ENCODE measurements around the gene ARL10.

Gene ARL10

DNA sequence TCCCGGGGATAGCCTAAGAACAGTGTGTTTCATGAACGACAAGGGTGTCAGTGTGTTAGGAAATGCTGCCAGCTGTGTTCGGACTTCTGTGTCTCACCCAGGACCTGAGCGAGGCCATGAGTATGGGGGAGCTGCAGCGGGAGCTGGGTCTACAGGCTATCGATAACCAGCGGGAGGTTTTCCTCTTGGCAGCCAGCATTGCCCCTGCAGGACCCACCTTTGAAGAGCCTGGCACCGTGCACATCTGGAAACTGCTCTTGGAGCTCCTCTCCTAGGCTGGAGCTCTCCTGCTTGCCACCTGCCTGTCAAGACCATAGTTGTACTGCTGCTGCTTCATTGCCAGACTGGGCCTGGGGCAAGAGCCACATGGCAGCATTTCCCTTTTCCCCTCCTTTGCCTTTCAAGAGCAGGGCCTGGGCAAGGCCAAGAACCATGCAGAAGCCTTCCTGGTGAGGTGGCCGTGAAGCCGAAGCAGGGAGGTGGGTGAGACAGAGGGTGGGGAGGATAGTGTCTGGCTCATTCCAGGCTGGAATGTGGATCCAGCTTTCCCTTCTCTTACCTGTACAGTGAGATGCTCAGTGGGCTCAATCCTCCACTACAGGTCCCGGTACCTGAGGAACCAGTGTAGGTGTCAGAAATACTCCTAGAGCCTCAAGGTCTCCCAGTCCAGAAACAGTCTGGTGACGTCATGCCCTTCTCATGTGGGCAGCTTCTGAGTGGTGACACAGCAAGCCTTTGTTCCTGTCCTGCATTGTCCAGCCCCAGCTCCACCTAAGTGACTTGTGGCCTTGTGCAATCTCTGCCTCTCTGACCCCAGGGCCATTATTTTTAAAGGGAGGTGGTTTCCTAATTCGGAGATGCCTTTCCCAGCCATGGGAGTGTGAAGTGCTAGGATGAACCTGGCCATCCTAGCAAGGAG lies 6.6 kb downstream of the ARL10 start:
- Histone ChIP-seq H3K27me3 (ENCODE audit: low read depth) (no peaks in the 10 kb centered on the region), H3K4me1 (peaks cover 4% of the 10 kb centered on the region; the same call in 1 of the 2 replicates)
- in situ Hi-C loops (cut with MboI; ENCODE audit: low sequenced_read_pairs) = no loop called here

DNA sequence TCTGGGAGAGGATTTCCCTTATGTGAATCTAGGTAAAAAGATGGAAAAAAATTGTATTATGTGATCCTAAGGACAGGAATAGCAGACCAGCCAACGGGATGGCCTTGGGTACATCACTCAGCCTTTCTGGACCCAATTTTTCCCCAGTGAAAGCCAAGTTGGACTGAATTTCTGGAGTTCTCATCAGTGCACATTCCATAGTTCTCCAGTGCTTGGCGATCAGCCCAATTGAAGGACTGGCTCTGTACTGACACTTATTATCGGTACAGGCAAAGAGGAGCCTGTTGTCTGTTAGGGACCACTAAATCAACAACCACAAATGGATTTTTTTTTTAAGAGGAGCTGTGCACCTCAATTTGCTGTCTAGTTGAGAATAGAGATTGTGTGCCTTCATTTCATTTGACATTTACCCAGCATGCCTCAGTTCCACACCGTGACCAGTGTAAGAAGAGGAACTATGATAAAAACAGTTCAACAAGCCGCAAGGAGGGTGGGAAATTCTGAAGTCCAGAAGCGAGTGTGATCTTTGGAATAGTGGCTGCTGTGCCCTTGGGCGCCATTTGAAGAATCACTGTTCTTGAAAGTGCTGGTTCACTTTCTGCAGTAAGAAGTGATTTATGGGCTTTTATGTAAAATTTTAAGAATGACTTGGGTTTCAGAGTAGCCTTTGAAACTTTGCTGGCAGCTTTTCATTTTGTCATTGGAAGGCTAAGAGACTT lies 8.0 kb downstream of the ARL10 start:
- peaks cover 4% of the 10 kb centered on the region; the same call in 1 of the 2 replicates for H3K4me1 ChIP-seq
- H3K4me3 ChIP-seq = no peak overlapping the region
- in situ Hi-C loops (cut with MboI; ENCODE audit: low sequenced_read_pairs) = no loop called here
- H3K9me3 ChIP-seq = no peaks in the 10 kb centered on the region
- no peaks in the 10 kb centered on the region for H3K36me3 ChIP-seq (replicated peaks)
- no peaks in the 10 kb centered on the region for H3K27me3 ChIP-seq (ENCODE audit: low read depth)
- no peak for DNase-seq (ENCODE audit: low spot score in 2 of 2)

More for the DNA sequence above, 6.6 kb downstream of the ARL10 start:
- no peak for DNase-seq (ENCODE audit: low spot score in 2 of 2)
- Histone ChIP-seq H3K9me3 (no peaks in the 10 kb centered on the region), H3K4me3 (no peak overlapping the region), H3K36me3 (replicated peaks) (no peaks in the 10 kb centered on the region)

DNA sequence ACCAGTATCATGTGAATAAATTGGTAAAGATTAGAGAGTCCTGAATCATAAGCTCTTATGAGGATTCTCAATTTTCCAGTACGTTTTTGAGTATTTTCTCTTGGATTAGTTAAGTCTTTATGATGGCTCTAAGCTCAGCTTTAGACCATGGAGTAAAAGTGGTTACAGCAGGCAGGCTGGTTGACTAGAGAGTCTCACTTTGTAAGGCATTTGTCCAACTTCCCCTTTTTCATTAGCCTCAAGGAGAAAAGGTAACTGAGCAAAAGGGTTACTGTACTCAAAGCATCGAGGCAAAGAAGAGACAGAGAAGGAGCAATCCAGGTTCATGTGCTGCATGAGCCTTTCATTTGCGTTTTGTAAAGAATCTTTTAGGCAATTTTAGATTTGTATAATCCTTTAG lies 14.6 kb downstream of the ARL10 start:
- Histone ChIP-seq H3K27me3 (ENCODE audit: low read depth) (no peaks in the 10 kb centered on the region), H3K9me3 (no peaks in the 10 kb centered on the region), H3K36me3 (replicated peaks) (peaks cover 33% of the 10 kb centered on the region), H3K4me1 (no peaks in the 10 kb centered on the region), H3K4me3 (no peak overlapping the region)
- no peak for DNase-seq (ENCODE audit: low spot score in 2 of 2)
- in situ Hi-C loops (cut with MboI; ENCODE audit: low sequenced_read_pairs) = no loop called here

DNA sequence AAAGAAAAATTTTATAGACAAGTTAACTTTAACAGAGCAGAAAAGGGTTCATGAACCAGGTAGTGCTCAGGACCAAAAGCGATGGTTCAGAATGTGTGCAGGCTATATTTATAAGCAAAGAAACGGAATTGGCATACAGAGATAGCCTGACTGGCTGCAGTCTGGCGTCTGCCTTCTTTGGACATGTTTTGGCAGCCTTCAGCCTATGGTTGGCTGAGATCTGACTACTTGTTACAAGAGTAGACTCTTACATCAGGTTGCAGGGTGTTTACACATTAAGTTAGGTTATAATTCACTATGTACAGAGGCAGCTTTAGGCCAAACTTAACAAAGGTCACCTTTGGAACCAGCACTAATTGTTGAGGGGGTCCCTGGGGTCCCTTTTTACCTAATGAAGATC lies 16.1 kb downstream of the ARL10 start:
- Histone ChIP-seq H3K27me3 (ENCODE audit: low read depth) (no peaks in the 10 kb centered on the region), H3K4me1 (no peaks in the 10 kb centered on the region), H3K9me3 (no peaks in the 10 kb centered on the region), H3K4me3 (no peak overlapping the region), H3K36me3 (replicated peaks) (peaks cover 48% of the 10 kb centered on the region)
- in situ Hi-C loops (cut with MboI; ENCODE audit: low sequenced_read_pairs) = no loop called here
- DNase-seq (ENCODE audit: low spot score in 2 of 2) = no peak

DNA sequence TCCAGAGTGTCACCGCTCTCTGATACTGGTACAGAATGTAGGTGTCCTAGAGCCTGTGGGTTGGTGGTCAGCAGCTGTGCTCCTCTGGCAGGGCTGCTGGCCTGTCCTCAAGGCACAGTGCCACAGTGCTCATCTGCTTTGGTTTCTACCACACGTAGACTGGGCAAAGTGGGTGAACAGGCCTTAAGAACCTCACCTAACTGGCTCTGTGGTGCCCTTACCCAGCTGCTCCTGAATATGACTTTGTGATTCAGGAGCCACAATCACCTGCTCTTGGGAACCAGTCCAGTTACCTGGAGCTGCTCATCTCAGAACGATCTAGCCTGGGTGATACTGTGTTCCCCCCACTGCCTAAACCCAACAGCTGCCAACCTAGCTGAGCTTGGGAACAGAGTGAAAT lies 16.7 kb downstream of the ARL10 start:
- in situ Hi-C loops (cut with MboI; ENCODE audit: low sequenced_read_pairs) = no loop called here
- Histone ChIP-seq H3K36me3 (replicated peaks) (peaks cover 52% of the 10 kb centered on the region), H3K4me3 (no peak overlapping the region), H3K4me1 (no peaks in the 10 kb centered on the region), H3K9me3 (no peaks in the 10 kb centered on the region), H3K27me3 (ENCODE audit: low read depth) (no peaks in the 10 kb centered on the region)
- DNase-seq (ENCODE audit: low spot score in 2 of 2) = no peak

DNA sequence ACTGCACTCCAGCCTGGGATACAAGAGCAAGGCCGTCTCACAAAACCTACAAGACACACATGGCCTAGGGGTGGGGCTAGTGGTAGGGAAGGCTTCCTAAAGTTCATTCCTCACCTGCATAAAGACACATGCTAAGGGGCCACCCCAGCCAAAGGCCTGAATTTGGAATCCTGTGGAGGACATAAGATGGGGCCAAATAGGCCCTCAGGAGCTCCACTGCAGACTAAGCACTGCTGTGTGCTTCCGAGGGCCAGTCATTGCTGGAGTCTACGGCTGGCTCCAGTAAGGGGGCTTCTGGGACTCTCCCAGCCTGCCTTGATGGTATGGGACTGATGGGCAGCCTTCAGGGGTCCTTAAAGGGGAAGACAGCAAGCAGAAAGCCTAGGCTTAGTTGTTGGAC lies 17.4 kb downstream of the ARL10 start:
- Histone ChIP-seq H3K4me3 (no peak overlapping the region), H3K9me3 (no peaks in the 10 kb centered on the region), H3K4me1 (no peaks in the 10 kb centered on the region), H3K36me3 (replicated peaks) (peaks cover 52% of the 10 kb centered on the region), H3K27me3 (ENCODE audit: low read depth) (no peaks in the 10 kb centered on the region)
- in situ Hi-C loops (cut with MboI; ENCODE audit: low sequenced_read_pairs) = no loop called here
- no peak for DNase-seq (ENCODE audit: low spot score in 2 of 2)

DNA sequence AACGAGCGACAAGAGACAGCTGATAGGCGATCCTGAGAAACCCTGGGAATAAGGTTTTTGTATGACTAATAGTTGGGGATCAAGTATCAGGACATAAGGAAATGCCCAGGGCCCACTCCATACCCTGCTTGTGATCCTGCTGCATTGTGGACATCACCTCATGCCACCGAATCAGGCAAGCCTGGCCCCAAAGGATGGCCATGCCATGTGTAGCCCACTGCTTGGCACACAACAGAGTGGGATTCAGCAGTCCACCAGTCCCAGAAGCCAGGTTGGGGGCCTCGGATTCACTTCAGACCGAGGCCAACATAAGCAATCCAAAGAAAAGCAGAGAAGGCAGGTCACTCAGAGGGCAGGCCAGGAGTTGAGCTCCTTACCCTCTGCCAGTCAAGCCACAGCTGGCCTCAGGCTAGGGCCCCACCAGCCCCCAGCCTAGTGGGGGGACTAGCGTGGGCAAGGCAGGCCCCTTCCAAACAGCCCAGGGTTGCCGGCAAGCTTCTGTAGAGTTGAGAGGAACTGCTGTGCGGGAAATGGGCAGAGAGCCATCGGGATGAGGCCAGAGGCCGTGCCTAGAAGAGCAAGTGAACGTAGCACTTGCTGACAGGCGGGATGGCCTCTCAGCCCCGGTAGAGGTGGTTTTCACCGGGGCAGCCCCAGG lies 18.1 kb downstream of the ARL10 start:
- Histone ChIP-seq H3K36me3 (replicated peaks) (peaks cover 52% of the 10 kb centered on the region), H3K4me3 (no peak overlapping the region), H3K27me3 (ENCODE audit: low read depth) (no peaks in the 10 kb centered on the region), H3K9me3 (no peaks in the 10 kb centered on the region), H3K4me1 (no peaks in the 10 kb centered on the region)
- in situ Hi-C loops (cut with MboI; ENCODE audit: low sequenced_read_pairs) = no loop called here
- no peak for DNase-seq (ENCODE audit: low spot score in 2 of 2)

DNA sequence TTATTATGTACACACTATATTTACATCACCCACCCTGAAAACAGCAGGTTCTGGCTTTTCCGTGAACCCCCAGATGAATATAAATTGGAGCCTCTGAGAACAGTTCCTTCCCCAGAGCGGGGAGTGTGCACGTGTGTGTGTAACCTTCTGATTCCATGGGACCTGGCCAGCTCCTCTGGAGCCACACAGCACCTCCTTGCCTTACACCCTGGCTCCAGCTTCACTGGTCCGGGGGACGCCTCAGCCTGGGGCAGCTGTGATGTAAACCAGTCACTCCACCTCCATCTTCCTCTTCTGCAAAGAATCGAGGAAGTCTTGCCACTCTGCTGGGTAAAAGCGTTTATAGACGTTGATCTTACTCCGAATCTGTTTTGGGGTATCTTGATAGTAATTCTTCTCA lies 18.7 kb downstream of the ARL10 start:
- DNase-seq (ENCODE audit: low spot score in 2 of 2) = no peak
- in situ Hi-C loops (cut with MboI; ENCODE audit: low sequenced_read_pairs) = no loop called here
- Histone ChIP-seq H3K27me3 (ENCODE audit: low read depth) (no peaks in the 10 kb centered on the region), H3K4me3 (no peak overlapping the region), H3K9me3 (no peaks in the 10 kb centered on the region), H3K4me1 (no peaks in the 10 kb centered on the region), H3K36me3 (replicated peaks) (peaks cover 52% of the 10 kb centered on the region)

DNA sequence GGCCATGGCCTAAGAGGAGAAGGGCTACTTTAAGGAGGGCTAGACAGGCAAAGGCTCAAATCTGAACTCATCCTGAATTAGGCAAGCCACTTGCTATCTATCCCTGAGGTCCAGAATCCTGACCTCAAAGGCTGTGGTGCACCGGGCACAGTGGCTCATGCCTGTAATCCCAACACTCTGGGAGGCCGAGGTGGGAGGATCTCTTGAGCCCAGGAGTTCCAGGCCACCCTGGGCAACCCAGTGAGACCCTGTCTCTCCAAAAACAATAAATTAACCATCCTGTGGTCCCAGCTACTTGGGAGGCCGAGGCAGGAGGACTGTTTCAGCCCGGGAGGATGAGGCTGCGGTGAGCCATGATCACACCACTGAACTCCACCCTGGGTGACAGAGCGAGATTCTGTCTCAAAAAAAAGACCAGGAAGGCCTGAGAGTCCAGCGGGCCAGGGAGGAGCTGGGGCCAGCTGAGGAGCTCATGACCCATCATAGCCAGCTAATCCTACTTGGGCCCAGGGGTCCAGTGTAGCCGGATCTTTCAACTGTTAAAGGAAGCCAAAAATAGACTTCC lies 19.2 kb downstream of the ARL10 start:
- peaks cover 52% of the 10 kb centered on the region for H3K36me3 ChIP-seq (replicated peaks)
- no peaks in the 10 kb centered on the region for H3K9me3 ChIP-seq

DNA sequence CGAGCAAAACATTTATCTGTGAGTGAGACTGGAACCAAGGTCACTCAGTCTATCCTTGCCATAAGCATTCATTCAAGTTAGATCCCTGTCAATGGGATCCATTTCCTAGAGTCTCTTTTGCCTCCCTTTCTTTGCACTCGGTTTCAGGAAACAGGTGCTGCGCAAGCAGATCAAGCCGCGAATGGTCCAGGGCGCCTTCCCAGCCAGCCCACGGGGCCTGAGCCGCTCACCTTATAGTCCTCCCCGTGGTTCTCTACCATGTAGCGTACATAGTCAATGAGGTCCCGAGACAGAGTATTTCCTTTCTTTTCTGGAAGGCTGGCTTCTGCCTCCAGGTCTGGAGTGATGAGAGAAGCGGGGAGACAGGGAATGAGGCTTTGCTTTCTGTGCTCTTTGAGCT lies 19.7 kb downstream of the ARL10 start:
- in situ Hi-C loops (cut with MboI; ENCODE audit: low sequenced_read_pairs) = no loop called here
- H3K9me3 ChIP-seq = no peaks in the 10 kb centered on the region
- H3K4me1 ChIP-seq = peaks cover 4% of the 10 kb centered on the region; the same call in 1 of the 2 replicates
- no peaks in the 10 kb centered on the region for H3K27me3 ChIP-seq (ENCODE audit: low read depth)
- no peak for DNase-seq (ENCODE audit: low spot score in 2 of 2)
- no peak overlapping the region for H3K4me3 ChIP-seq
- peaks cover 52% of the 10 kb centered on the region for H3K36me3 ChIP-seq (replicated peaks)

More for the DNA sequence above, 19.2 kb downstream of the ARL10 start:
- Histone ChIP-seq H3K27me3 (ENCODE audit: low read depth) (no peaks in the 10 kb centered on the region), H3K4me1 (no peaks in the 10 kb centered on the region; the same call in 1 of the 2 replicates), H3K4me3 (no peak overlapping the region)
- no peak for DNase-seq (ENCODE audit: low spot score in 2 of 2)
- in situ Hi-C loops (cut with MboI; ENCODE audit: low sequenced_read_pairs) = no loop called here

DNA sequence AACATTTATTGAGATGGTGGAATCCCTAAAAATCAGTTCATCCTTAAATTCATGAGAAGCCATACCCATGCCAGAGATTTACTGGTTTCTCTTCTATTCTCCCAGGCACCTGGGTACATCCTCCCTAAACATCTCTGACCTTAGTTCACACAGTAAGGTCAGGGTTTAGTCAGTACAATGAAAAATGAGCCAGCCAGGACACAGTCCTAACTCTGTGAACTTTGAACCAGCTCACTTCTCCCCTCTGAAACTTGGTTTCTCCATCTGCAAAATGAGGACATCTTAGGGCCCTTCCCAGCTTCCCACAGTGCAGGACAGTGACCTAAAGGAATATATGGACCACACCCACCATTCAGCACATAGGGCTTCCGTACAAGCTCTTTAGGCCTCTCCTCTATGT lies 21.2 kb downstream of the ARL10 start:
- Histone ChIP-seq H3K4me1 (peaks cover 4% of the 10 kb centered on the region; the same call in 1 of the 2 replicates), H3K36me3 (replicated peaks) (peaks cover 59% of the 10 kb centered on the region), H3K4me3 (peak overlapping the region; percentile 73; the same call in 1 of the 2 replicates), H3K9me3 (no peaks in the 10 kb centered on the region), H3K27me3 (ENCODE audit: low read depth) (no peaks in the 10 kb centered on the region)
- in situ Hi-C loops (cut with MboI; ENCODE audit: low sequenced_read_pairs) = no loop called here
- no peak for DNase-seq (ENCODE audit: low spot score in 2 of 2)

DNA sequence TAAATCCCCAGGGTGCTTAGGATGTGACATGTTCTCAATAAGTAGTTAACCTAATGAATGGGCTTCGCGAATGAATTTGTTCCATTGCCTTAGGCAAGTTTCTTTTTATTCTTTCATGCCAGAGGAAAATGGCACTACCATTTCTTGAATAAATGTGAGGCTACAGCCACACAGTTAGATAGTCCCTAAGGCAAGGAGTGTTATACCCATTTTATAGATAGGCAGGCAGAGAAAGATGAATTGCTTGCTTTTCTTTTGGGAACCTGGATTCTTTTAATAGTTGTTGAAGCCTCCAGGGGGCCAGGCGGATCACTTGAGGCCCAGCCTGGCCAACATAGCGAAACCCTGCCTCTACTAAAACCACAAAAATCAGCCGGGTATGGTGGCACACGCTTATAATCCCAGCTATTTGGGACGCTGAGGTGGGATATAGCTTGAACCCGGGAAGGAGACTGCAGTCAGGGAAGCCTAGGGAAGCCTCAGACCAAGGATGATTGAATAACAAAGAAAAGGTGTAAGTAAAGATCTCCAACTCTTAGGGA lies 22.2 kb downstream of the ARL10 start:
- in situ Hi-C loops (cut with MboI; ENCODE audit: low sequenced_read_pairs) = no loop called here
- Histone ChIP-seq H3K4me1 (peaks cover 4% of the 10 kb centered on the region; the same call in 1 of the 2 replicates), H3K4me3 (peak overlapping the region; percentile 73), H3K9me3 (no peaks in the 10 kb centered on the region), H3K36me3 (replicated peaks) (peaks cover 56% of the 10 kb centered on the region), H3K27me3 (ENCODE audit: low read depth) (no peaks in the 10 kb centered on the region)
- peak in 1 of 2 experiments; percentile 40 for DNase-seq (ENCODE audit: low spot score in 2 of 2)

DNA sequence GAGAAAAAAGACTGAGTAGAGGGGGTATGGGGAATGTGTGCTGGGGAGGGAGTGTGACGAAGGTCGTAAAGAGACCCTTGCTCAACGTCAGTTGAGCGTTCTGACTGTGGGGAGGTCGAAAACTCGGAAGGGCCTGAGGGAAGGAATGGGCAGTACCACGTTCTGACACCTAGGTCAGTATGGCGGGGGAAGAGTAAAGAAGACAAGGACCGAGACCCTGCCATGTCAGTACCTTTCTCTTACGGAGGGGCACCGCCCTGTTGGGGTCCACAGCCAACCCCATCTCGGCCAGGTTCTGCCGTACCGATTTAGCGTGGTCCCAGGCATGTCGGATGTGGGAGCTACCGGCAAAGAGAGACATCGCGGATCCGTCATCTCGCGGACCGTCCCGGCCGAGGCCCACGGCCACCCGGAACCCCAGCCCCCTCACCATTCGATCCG lies 22.7 kb downstream of the ARL10 start:
- peaks cover 4% of the 10 kb centered on the region; the same call in 1 of the 2 replicates for H3K4me1 ChIP-seq
- H3K9me3 ChIP-seq = no peaks in the 10 kb centered on the region
- DNase-seq (ENCODE audit: low spot score in 2 of 2) = peak; percentile 34 to 52
- no peaks in the 10 kb centered on the region for H3K27me3 ChIP-seq (ENCODE audit: low read depth)
- H3K36me3 ChIP-seq (replicated peaks) = peaks cover 52% of the 10 kb centered on the region
- peak overlapping the region; percentile 73 for H3K4me3 ChIP-seq
- in situ Hi-C loops (cut with MboI; ENCODE audit: low sequenced_read_pairs) = no loop called here
